ENCODE measurements around the gene SCTR. TPM values are rescaled to one million over a fixed set of nuclear protein-coding genes. Genes with fewer than 3 reads are reported as not detected.

Gene SCTR
- total and polyA plus RNA-seq, 2 of the 8 experiments (the other 6 are each of a cell fraction or from before 2014, with no cell fraction given) = 0.15 TPM; not detected in 1

DNA sequence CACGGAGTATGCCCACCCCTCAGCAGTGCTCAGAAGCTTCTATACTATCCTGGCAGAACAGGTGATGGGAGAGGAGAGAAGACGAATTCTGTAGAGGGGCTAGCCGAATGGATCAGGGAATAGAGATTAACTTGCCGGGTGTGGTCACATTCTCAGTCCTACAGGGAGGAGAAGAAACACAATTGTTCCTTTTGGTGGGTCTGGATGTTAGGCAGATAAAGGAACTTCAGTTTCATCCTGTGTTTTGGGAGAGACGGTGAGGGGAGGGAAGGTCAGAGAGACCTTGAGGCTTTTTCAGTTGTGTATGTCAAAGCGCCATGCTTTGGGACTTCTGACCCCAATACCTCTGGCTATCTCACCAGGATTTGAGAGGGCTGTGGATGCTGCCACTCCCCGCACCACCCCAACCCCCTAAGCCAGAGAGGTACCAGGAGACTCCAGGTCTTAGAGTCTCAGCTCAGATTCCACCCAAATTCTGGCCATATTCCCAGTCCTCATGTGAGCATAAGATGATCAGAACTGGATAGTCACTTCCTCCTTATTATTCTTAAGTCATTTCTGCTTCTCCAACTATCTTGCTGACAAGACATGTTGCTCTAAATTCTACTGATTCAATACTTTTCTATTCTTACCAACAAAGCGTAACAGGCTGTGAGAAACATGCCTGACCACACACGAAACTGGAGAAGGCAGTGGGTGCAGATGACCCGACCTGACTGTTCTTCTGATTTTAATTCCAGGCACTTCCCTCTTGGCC is 94.9 kb downstream of the SCTR start:
- H2AK5ac ChIP-seq (ENCODE audit: low read depth, low read length) = no peak overlapping the region; the same call in 1 of the 2 replicates
- H3K18ac ChIP-seq (ENCODE audit: extremely low read depth, low read length) = no peak overlapping the region
- H3K23me2 ChIP-seq (ENCODE audit: low read depth, low read length) = peaks cover 12% of the 10 kb centered on the region; the same call in 1 of the 2 replicates
- TF ChIP-seq CHD2 (IDR thresholded peaks at IDR 0.05; ENCODE audit: low read length) = no peak
- TF ChIP-seq SIX5 (IDR thresholded peaks at IDR 0.05; ENCODE audit: low read depth, low read length) = no peak
- TF ChIP-seq NRF1 (IDR thresholded peaks at IDR 0.05; ENCODE audit: low read depth, low read length) = no peak
- TF ChIP-seq SP2 (IDR thresholded peaks at IDR 0.05; ENCODE audit: low read length) = no peak
- TF ChIP-seq JUND (IDR thresholded peaks at IDR 0.05; ENCODE audit: low read length) = no peak
- TF ChIP-seq, protein P1, sequence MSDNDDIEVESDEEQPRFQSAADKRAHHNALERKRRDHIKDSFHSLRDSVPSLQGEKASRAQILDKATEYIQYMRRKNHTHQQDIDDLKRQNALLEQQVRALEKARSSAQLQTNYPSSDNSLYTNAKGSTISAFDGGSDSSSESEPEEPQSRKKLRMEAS (IDR thresholded peaks at IDR 0.05) = no peak
- TF ChIP-seq GTF2F1 (IDR thresholded peaks at IDR 0.05; ENCODE audit: borderline replicate concordance, low read depth, low read length) = no peak
- peaks cover 0 to 24% (median 11%) of the 10 kb centered on the region in 4 experiments; a peak in 6 of 7 replicates for H3K4me1 ChIP-seq (replicated peaks in 1 of 4; ENCODE audit: control insufficient read depth in 3 of 4, insufficient read depth in 4 of 4, low read length in 3 of 4)
- no peak for DNase-seq (ENCODE audit: low read depth in 1 of 2, low spot score in 2 of 2)
- H3K79me2 ChIP-seq (ENCODE audit: control insufficient read depth in 1 of 2, insufficient read depth in 2 of 2, low read length in 2 of 2) = no peaks in the 10 kb centered on the region
- H2BK20ac ChIP-seq (ENCODE audit: low read length) = no peak overlapping the region
- H2BK15ac ChIP-seq (ENCODE audit: low read length) = no peak overlapping the region
- no peak overlapping the region for H4K91ac ChIP-seq (replicated peaks; ENCODE audit: insufficient read length, low read length)
- no peak overlapping the region for H3K9ac ChIP-seq (replicated peaks in 1 of 4; ENCODE audit: extremely low read depth in 1 of 4, low read depth in 3 of 4, low read length in 3 of 4)
- H3K9me3 ChIP-seq (ENCODE audit: insufficient read depth in 2 of 2, low read depth in 1 of 2, low read length in 1 of 2) = no peaks in the 10 kb centered on the region
- ChIA-PET CTCF (ENCODE audit: partially characterized antibody) (interaction anchor here (1.2 to 1.4 kb wide), 3 partner anchors 14 to 61 kb away, joined by 3 to 4 read pairs (median 3); no protein-coding TSS in a partner anchor), POLR2A (ENCODE audit: partially characterized antibody) (interaction anchor here (0.8 to 1.6 kb wide), 2 partner anchors 12 to 22 kb away, joined by 3 to 4 read pairs; no protein-coding TSS in a partner anchor)
- H3K27me3 ChIP-seq (replicated peaks in 1 of 4; ENCODE audit: control insufficient read depth in 3 of 4, extremely low read depth in 1 of 4, insufficient read depth in 3 of 4, low read length in 3 of 4) = peaks cover 0 to 14% (median 8%) of the 10 kb centered on the region in 4 experiments; a peak in 6 of 7 replicates
- FAIRE-seq = no peak
- no peak overlapping the region for H3K27ac ChIP-seq (ENCODE audit: low read depth, low read length)
- no peak overlapping the region for H3K56ac ChIP-seq (replicated peaks; ENCODE audit: insufficient read length, low read depth, low read length)
- H3K4me2 ChIP-seq (ENCODE audit: insufficient read depth in 1 of 2, low read depth in 2 of 2, low read length in 2 of 2) = no peak overlapping the region
- no peak overlapping the region for H3K14ac ChIP-seq (ENCODE audit: insufficient read length)
- H2BK12ac ChIP-seq (ENCODE audit: low read depth, low read length) = peak overlapping the region; percentile 29; the same call in 1 of the 2 replicates
- H3K79me1 ChIP-seq (ENCODE audit: low read depth, low read length) = 0 out of 2 replicates have a peak, but pooled peaks cover 2% of the 10 kb centered on the region
- H2AFZ ChIP-seq (ENCODE audit: low read length) = no peak overlapping the region
- no peak overlapping the region for H3K4me3 ChIP-seq (ENCODE audit: extremely low read depth in 1 of 4, insufficient read depth in 2 of 4, low read depth in 3 of 4, low read length in 4 of 4)
- no peak overlapping the region for H2BK5ac ChIP-seq (ENCODE audit: low read depth, low read length)
- no peak overlapping the region for H4K8ac ChIP-seq (ENCODE audit: extremely low read depth, insufficient read depth, low read length)
- H3K23ac ChIP-seq (ENCODE audit: insufficient read length) = no peak overlapping the region
- H3K36me3 ChIP-seq (ENCODE audit: control insufficient read depth in 2 of 4, insufficient read depth in 4 of 4, low read length in 3 of 4) = no peaks in the 10 kb centered on the region
- no peak overlapping the region for H2BK120ac ChIP-seq (replicated peaks; ENCODE audit: low read depth, low read length)
- H4K20me1 ChIP-seq (replicated peaks in 1 of 2; ENCODE audit: control insufficient read depth in 1 of 2, insufficient read depth in 2 of 2, low read length in 2 of 2) = peaks cover 0 to 2% of the 10 kb centered on the region in 2 experiments
- H3K4ac ChIP-seq (replicated peaks; ENCODE audit: insufficient read length, low read depth, low read length) = no peak overlapping the region
- H4K5ac ChIP-seq (ENCODE audit: insufficient read length, low read depth, low read length) = no peak overlapping the region
- WGBS, 2 experiments (ENCODE audit: extremely low coverage in 1 of 2, insufficient coverage in 1 of 2, insufficient read length in 1 of 2, insufficient replicate concordance in 2 of 2, low coverage in 1 of 2, low lambda C conversion rate in 2 of 2, missing lambda C conversion rate in 1 of 2) = 80% methylated on average over 10 of the region's 10 CpGs; no CpG with 5 or more reads in 1 of the 2 experiments

All from H1 (cell line).